Measurements from ENCODE around the gene GIPC2. TPM values are rescaled to one million over a fixed set of nuclear protein-coding genes. Genes with fewer than 3 reads are reported as not detected.

GIPC2 gene
- total and polyA plus RNA-seq, 9 of the 15 experiments (the other 6 are each of a cell fraction or from before 2014, with no cell fraction given) = 0.01 to 0.05 (median 0.04) TPM; not detected in 3

- no peaks in the 10 kb centered on the region for H4K20me1 ChIP-seq (replicated peaks; ENCODE audit: control insufficient read depth, insufficient read depth, low read length)
- in situ Hi-C loops (cut with MboI) (no loop called here), intact Hi-C loops (cut with micrococcal nuclease) (no loop called here)
- TF ChIP-seq TCF15 (CRISPR knock-in tag; IDR thresholded peaks at IDR 0.05) (no peak), ZNF655 (CRISPR knock-in tag; IDR thresholded peaks at IDR 0.05) (no peak), MIER1 (IDR thresholded peaks at IDR 0.05; ENCODE audit: low read depth) (no peak), DNMT1 (IDR thresholded peaks at IDR 0.05) (no peak), TOE1 (IDR thresholded peaks at IDR 0.05; ENCODE audit: borderline replicate concordance) (no peak), TOE1 (CRISPR knock-in tag; IDR thresholded peaks at IDR 0.05; ENCODE audit: borderline replicate concordance, low read depth) (no peak), ELF4 (CRISPR knock-in tag; IDR thresholded peaks at IDR 0.05) (no peak), LCOR (CRISPR knock-in tag; IDR thresholded peaks at IDR 0.05) (no peak), FOXA1 (IDR thresholded peaks at IDR 0.05; ENCODE audit: borderline replicate concordance) (no peak), RAD21 (CRISPR knock-in tag; conservative IDR thresholded peaks at IDR 0.05 in 1 of 2, IDR thresholded peaks at IDR 0.05 in 1 of 2) (no peak), THRA (IDR thresholded peaks at IDR 0.05) (no peak), ASH1L (IDR thresholded peaks at IDR 0.05; ENCODE audit: borderline replicate concordance, low read depth, partially characterized antibody) (no peak), HINFP (tag; conservative IDR thresholded peaks at IDR 0.05; ENCODE audit: low read depth) (no peak), NFE2 (IDR thresholded peaks at IDR 0.05; ENCODE audit: low read depth) (no peak), ZNF586 (CRISPR knock-in tag; conservative IDR thresholded peaks at IDR 0.05) (no peak), ZFP36 (IDR thresholded peaks at IDR 0.05; ENCODE audit: low read depth, low read length, partially characterized antibody) (no peak), SETDB1 (IDR thresholded peaks at IDR 0.05; ENCODE audit: low read length) (no peak), ZNF449 (CRISPR knock-in tag; IDR thresholded peaks at IDR 0.05) (no peak)
- no peak for ATAC-seq
- no peak overlapping the region for H3K4me3 ChIP-seq
- DNase-seq (ENCODE audit: extremely low read depth in 1 of 4, low spot score in 3 of 4) = no peak
- no peaks in the 10 kb centered on the region for H3K9me3 ChIP-seq (replicated peaks; ENCODE audit: control insufficient read depth, insufficient read depth, low read depth, low read length)
- H3K79me2 ChIP-seq (ENCODE audit: control insufficient read depth, insufficient read depth, low read length) = no peaks in the 10 kb centered on the region
- WGBS (ENCODE audit: insufficient coverage, low coverage, missing lambda C conversion rate) = 0% methylated on average over 4 of the region's 4 CpGs
- FAIRE-seq = no peak
- H3K36me3 ChIP-seq (ENCODE audit: control insufficient read depth, insufficient read depth, low read length) = no peaks in the 10 kb centered on the region
- no peak overlapping the region for H3K27ac ChIP-seq (ENCODE audit: extremely low read depth, low read depth, low read length)
- BruUV-seq (replicated peaks) = no TSS peak
- no peak overlapping the region for H3K4me2 ChIP-seq (ENCODE audit: insufficient read depth, low read length)
- H3K9me1 ChIP-seq (ENCODE audit: control insufficient read depth, insufficient read depth, low read length) = no peaks in the 10 kb centered on the region
- POLR2A ChIA-PET = no interaction called here
- H3K27me3 ChIP-seq (ENCODE audit: control insufficient read depth in 2 of 2, insufficient read depth in 2 of 2, low read length in 2 of 2) = no peaks in the 10 kb centered on the region
- H3K4me1 ChIP-seq (replicated peaks in 1 of 2; ENCODE audit: control insufficient read depth in 2 of 2, insufficient read depth in 2 of 2, low read length in 2 of 2) = no peaks in the 10 kb centered on the region
- CTCF ChIA-PET (ENCODE audit: low intra/inter-chr PET ratio) = no interaction called here
- H3K9ac ChIP-seq (ENCODE audit: insufficient read depth in 1 of 2, low read depth in 2 of 2, low read length in 2 of 2) = no peak overlapping the region
- H2AFZ ChIP-seq (ENCODE audit: low read depth, low read length) = no peak overlapping the region
Observed at GRCh38 chr1:78178816-78179215, 133.1 kb downstream of the GIPC2 start.

Data from K562 (cell line).